Measurements from ENCODE around the gene PDAP1. TPM values are rescaled to one million over a fixed set of nuclear protein-coding genes. Genes with fewer than 3 reads are reported as not detected.

The PDAP1 gene
- total and polyA plus RNA-seq, 2 experiments from 2014 or later: 52.6 to 93.9 TPM

- no peak overlapping the region for H2AFZ ChIP-seq
- H3K27ac ChIP-seq: no peak overlapping the region
- no peaks in the 10 kb centered on the region for H3K4me1 ChIP-seq (ENCODE audit: insufficient read depth)
- no peak for DNase-seq (ENCODE audit: low spot score)
- H3K79me2 ChIP-seq: peaks cover 35% of the 10 kb centered on the region
- H3K4me3 ChIP-seq: no peak overlapping the region
- H3K36me3 ChIP-seq (replicated peaks; ENCODE audit: insufficient read depth, low read depth): no peaks in the 10 kb centered on the region
- H4K20me1 ChIP-seq (ENCODE audit: insufficient read depth, poor library complexity, severe bottlenecking): peaks cover 31% of the 10 kb centered on the region
- H3K9me2 ChIP-seq (replicated peaks; ENCODE audit: insufficient read depth): no peaks in the 10 kb centered on the region
- WGBS (ENCODE audit: low lambda C conversion rate, missing lambda C conversion rate): 89% methylated on average over 13 of the region's 13 CpGs
- H3K4me2 ChIP-seq: no peak overlapping the region
- H3K9me3 ChIP-seq (ENCODE audit: low read depth): no peaks in the 10 kb centered on the region
- TF ChIP-seq EZH2 (IDR thresholded peaks at IDR 0.05; ENCODE audit: borderline replicate concordance) (no peak), CTCF (IDR thresholded peaks at IDR 0.05; ENCODE audit: poor library complexity) (no peak), EZH2phosphoT487 (IDR thresholded peaks at IDR 0.05; ENCODE audit: low read depth, severe bottlenecking, unreplicated experiment) (no peak)
- H3K27me3 ChIP-seq: no peaks in the 10 kb centered on the region
Measured at GRCh38 chr7:99456288-99456687, 47.9 kb upstream of the PDAP1 start.

GRCh38 chr7:99455874-99456273 is 47.5 kb upstream of the PDAP1 start:
- DNase-seq (ENCODE audit: low spot score): no peak
- 95% methylated on average over 9 of the region's 9 CpGs for WGBS (ENCODE audit: low lambda C conversion rate, missing lambda C conversion rate)
- Histone ChIP-seq H3K4me2 (no peak overlapping the region), H3K4me3 (no peak overlapping the region), H3K9me3 (ENCODE audit: low read depth) (no peaks in the 10 kb centered on the region), H3K4me1 (ENCODE audit: insufficient read depth) (no peaks in the 10 kb centered on the region), H3K79me2 (peaks cover 33% of the 10 kb centered on the region), H4K20me1 (ENCODE audit: insufficient read depth, poor library complexity, severe bottlenecking) (peaks cover 27% of the 10 kb centered on the region), H3K27ac (no peak overlapping the region), H3K9me2 (replicated peaks; ENCODE audit: insufficient read depth) (no peaks in the 10 kb centered on the region), H3K36me3 (replicated peaks; ENCODE audit: insufficient read depth, low read depth) (no peaks in the 10 kb centered on the region), H3K27me3 (no peaks in the 10 kb centered on the region), H2AFZ (no peak overlapping the region)
- no peak for TF ChIP-seq EZH2phosphoT487 (IDR thresholded peaks at IDR 0.05; ENCODE audit: low read depth, severe bottlenecking, unreplicated experiment)
- no peak for TF ChIP-seq CTCF (IDR thresholded peaks at IDR 0.05; ENCODE audit: poor library complexity)
- TF ChIP-seq EZH2 (IDR thresholded peaks at IDR 0.05; ENCODE audit: borderline replicate concordance): no peak

- no peaks in the 10 kb centered on the region for H3K27me3 ChIP-seq
- no peaks in the 10 kb centered on the region for H3K9me3 ChIP-seq (ENCODE audit: low read depth)
- H3K4me3 ChIP-seq: no peak overlapping the region
- no peaks in the 10 kb centered on the region for H3K9me2 ChIP-seq (replicated peaks; ENCODE audit: insufficient read depth)
- H3K27ac ChIP-seq: no peak overlapping the region
- no peak overlapping the region for H2AFZ ChIP-seq
- peaks cover 7% of the 10 kb centered on the region for H3K79me2 ChIP-seq
- DNase-seq (ENCODE audit: low spot score): no peak
- WGBS (ENCODE audit: low lambda C conversion rate, missing lambda C conversion rate): 98% methylated on average over 11 of the region's 11 CpGs
- no peaks in the 10 kb centered on the region for H3K36me3 ChIP-seq (replicated peaks; ENCODE audit: insufficient read depth, low read depth)
- no peaks in the 10 kb centered on the region for H3K4me1 ChIP-seq (ENCODE audit: insufficient read depth)
- TF ChIP-seq EZH2phosphoT487 (IDR thresholded peaks at IDR 0.05; ENCODE audit: low read depth, severe bottlenecking, unreplicated experiment) (no peak), CTCF (IDR thresholded peaks at IDR 0.05; ENCODE audit: poor library complexity) (no peak), EZH2 (IDR thresholded peaks at IDR 0.05; ENCODE audit: borderline replicate concordance) (no peak)
- H3K4me2 ChIP-seq: no peak overlapping the region
- peaks cover 5% of the 10 kb centered on the region for H4K20me1 ChIP-seq (ENCODE audit: insufficient read depth, poor library complexity, severe bottlenecking)
Measured at GRCh38 chr7:99453105-99453504, 44.7 kb upstream of the PDAP1 start.

GRCh38 chr7:99452541-99452940 is 44.1 kb upstream of the PDAP1 start:
- no peaks in the 10 kb centered on the region for H3K36me3 ChIP-seq (replicated peaks; ENCODE audit: insufficient read depth, low read depth)
- DNase-seq (ENCODE audit: low spot score): no peak
- no peak overlapping the region for H3K4me2 ChIP-seq
- H3K79me2 ChIP-seq: peaks cover 6% of the 10 kb centered on the region
- no peaks in the 10 kb centered on the region for H3K27me3 ChIP-seq
- TF ChIP-seq CTCF (IDR thresholded peaks at IDR 0.05; ENCODE audit: poor library complexity) (no peak), EZH2phosphoT487 (IDR thresholded peaks at IDR 0.05; ENCODE audit: low read depth, severe bottlenecking, unreplicated experiment) (no peak), EZH2 (IDR thresholded peaks at IDR 0.05; ENCODE audit: borderline replicate concordance) (no peak)
- no peak overlapping the region for H3K4me3 ChIP-seq
- WGBS (ENCODE audit: low lambda C conversion rate, missing lambda C conversion rate): 94% methylated on average over 13 of the region's 13 CpGs
- no peak overlapping the region for H2AFZ ChIP-seq
- H3K9me3 ChIP-seq (ENCODE audit: low read depth): no peaks in the 10 kb centered on the region
- H3K4me1 ChIP-seq (ENCODE audit: insufficient read depth): no peaks in the 10 kb centered on the region
- no peak overlapping the region for H3K27ac ChIP-seq
- no peaks in the 10 kb centered on the region for H4K20me1 ChIP-seq (ENCODE audit: insufficient read depth, poor library complexity, severe bottlenecking)
- no peaks in the 10 kb centered on the region for H3K9me2 ChIP-seq (replicated peaks; ENCODE audit: insufficient read depth)

Data from hepatocyte (in vitro differentiated cells).